Measurements from ENCODE around the gene SLC5A11.
A peak's percentile ranks its signal among the peaks of the same experiment; 100 is the strongest.
"Not testable (repeated sequence)": the region's sequence is repeated elsewhere in the genome, so short reads cannot be mapped to it uniquely, and the experiment has no call there.

The SLC5A11 gene, protein sequence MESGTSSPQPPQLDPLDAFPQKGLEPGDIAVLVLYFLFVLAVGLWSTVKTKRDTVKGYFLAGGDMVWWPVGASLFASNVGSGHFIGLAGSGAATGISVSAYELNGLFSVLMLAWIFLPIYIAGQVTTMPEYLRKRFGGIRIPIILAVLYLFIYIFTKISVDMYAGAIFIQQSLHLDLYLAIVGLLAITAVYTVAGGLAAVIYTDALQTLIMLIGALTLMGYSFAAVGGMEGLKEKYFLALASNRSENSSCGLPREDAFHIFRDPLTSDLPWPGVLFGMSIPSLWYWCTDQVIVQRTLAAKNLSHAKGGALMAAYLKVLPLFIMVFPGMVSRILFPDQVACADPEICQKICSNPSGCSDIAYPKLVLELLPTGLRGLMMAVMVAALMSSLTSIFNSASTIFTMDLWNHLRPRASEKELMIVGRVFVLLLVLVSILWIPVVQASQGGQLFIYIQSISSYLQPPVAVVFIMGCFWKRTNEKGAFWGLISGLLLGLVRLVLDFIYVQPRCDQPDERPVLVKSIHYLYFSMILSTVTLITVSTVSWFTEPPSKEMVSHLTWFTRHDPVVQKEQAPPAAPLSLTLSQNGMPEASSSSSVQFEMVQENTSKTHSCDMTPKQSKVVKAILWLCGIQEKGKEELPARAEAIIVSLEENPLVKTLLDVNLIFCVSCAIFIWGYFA

DNA sequence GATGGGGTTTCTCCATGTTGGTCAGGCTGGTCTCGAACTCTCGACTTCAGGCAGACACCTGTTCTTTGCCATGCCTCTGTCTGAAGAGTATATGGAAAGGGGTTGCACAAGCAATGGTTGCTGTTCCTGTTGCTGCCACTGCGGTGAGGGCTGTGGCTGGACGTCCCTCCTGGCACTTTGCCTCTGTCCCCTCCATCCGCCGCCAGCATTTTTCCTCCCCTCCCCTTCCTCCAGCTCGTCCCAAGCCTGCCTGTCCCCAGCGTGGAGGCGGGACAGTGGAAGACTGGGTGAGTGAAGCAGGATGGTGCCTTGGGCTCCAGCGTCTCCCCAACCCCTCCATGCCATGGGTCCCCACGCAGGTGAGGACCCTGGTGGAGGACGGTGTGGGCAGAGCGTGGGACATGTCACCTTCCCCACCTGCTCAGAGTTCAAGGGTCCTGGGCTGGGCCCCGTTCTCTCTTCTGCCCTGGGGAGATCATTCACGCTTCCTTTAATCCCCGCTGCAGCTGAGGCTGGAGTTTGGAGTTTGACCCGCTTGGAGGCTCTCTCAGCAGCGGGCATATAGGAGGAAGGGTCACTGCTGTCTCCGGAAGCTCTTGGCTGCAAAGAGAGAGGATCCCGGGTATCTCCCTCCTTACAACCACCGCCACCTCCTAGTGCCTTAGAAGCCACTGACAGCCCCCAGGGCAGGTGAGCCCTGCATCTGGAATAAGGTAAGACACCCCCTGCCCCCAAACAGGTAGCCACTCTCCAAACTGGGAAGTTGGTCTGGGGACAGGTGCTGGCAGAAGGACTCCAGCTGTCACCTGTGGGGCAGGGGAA, at the start of gene SLC5A11:
TSS of gene SLC5A11 (plus strand) at position 238 of the 822 bp plus-strand sequence. CDS start 12,681 bp downstream, outside the sequence.
- DNase-seq (ENCODE audit: low spot score) = no peak

DNA sequence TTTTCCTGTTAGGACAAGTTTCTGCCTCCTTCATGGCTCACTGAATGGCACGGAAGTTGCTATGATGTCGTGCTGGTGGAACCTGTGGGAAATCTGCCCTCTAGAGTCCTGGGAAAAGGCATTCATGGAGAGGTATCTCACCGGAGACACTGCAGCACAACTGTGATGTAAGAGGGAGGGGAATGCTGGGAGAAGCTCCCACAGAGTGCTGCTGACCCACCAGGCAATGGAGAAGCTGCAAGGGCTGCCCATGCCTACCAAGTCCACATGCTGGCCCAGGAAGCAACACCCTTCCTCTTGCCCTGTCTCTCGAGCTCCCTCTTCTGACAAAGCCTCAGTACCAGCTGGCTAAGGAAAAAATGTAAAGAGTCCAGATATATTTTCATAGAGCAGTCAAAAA, 45.2 kb upstream of the SLC5A11 start:
- DNase-seq (ENCODE audit: low spot score) = peak; percentile 4

DNA sequence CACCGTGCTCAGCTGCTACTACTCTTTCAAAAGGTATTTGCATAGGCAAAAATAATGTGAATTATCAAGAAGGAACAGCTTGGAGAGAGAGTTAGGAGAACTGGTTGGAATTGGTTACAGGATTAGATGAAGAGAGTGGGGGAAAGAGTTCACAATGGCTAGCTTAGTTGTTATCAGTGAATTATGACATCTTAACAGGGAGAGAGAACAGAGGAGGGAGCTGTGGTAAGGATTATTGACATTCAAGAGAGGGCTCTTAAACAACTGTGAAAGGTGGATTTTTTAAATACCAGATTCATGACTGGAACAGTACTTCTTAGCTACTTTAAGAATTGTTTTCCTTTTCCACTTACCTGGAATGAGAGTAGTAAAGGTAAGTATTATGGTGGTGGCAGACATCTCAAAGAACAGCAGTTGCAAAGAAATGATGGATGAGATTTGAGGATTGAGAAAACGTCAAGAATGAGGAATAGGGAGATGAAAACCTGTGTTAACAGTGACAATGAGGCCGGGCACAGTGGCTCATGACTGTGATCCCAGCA, 43.9 kb upstream of the SLC5A11 start:
- DNase-seq (ENCODE audit: low spot score) = no peak

DNA sequence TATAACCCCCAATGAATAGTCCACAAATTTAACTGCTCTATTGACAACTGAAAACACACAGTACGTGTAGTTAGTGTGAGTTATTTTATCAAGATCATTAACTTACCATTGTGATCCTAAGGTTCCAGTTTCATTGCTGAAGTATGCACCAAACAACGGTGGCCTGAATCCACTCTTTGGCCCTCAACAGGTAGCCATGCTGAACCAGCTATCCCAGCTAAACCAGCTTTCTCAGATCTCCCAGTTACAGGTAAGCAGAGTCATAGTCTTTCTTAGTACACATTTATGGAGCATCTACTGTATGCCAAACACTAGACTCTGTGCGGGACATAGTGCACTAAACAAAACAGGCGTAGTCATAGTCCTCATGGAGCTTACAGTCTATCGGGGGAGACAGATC, 40.3 kb upstream of the SLC5A11 start:
- DNase-seq (ENCODE audit: low spot score) = no peak

DNA sequence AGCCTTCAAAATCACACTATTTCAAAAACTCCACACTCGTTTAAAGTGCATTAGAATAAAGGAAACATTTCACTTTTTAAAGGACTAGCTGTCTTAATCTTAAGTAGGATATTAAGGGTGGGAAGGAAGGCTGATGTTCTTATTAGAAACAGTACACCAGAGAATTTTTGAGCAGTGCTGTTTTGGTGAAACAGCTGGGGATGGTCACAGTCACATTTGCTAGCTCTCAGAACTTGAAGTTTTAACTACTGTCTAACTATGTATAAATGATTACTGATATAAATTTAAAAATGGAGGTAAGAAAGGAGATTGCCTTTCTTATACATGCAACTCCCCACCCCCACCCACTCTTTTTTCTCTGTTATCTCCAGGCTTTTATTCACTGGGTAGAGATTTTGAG, 38.5 kb upstream of the SLC5A11 start:
- DNase-seq (ENCODE audit: low spot score) = no peak

DNA sequence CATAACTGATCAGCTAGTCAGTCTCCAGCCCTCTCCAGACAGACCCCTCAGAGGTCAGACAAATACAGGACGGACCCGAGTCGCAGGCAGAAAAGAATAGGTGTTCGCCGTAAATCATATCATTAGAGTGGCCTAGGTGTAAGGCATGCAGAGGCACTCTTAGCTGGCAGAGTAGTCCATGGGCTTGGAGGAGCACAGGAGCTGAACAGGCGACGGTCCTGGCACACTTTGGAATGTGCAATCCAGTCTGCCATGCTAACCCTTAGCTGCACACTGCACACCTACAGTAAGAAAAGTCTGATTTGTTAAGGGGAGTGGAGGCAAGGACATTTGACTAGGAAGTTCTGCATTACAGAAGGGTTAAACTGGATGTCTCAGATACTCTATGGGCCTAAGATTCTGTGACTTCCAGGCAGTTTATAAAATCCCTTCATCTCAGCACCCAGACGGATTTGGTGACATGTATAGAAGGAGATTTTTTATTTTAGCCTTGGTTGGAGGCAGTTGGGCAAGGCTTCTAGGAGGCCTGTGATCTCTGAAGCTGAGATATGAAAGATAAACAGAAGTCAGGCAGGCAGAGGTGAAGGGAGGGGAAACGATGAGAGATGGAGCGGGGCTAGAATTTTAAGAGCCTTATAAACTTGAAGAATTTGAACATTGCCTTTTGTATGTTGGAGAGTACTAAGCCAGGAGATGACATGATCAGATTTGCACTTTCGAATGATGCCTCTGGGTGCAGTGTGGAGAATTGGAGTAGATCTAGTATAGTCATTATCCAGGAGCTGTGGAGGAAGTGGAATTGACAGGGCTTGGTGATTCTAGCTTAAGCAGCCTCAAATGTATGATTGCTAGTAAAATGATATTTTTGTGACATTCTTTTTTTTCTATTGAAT, 34.6 kb upstream of the SLC5A11 start:
- no peak for DNase-seq (ENCODE audit: low spot score)

DNA sequence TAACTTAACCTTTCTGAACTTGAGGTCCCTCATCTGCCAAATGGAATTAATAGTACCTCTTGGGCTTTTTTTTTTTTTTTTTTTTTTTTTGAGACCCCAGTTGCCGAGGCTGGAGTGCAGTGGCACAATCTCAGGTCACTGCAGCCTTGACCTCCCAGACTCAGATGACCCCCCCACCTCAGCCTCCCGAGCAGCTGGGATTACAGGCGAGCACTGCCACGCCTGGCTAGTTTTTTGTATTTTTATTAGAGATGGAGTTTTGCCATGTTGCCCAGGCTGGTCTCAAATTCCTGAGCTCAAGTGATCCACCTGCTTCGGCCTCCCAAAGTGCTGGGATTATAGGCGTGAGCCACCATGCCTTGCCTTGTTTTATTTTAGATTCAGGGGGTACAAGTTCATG, 33.0 kb upstream of the SLC5A11 start:
- not testable (repeated sequence) for DNase-seq (ENCODE audit: low spot score)

DNA sequence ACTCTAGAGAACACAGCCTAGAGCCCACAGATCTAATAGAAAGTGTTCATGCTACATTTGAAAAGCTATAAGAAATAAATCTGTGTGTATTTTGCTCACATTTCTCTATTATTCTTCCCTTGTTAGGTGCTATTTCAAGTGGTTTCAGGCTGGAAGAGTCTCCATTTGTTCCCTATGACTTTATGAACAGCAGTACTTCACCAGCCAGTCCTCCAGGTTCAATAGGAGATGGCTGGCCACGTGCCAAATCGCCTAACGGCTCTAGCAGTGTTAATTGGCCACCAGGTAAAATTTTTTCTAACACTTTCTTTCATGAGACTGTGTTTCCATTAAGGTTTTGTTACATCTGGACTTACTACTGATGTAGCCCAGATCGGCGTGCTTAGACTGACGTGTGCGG, 30.7 kb upstream of the SLC5A11 start:
- DNase-seq (ENCODE audit: low spot score) = no peak

DNA sequence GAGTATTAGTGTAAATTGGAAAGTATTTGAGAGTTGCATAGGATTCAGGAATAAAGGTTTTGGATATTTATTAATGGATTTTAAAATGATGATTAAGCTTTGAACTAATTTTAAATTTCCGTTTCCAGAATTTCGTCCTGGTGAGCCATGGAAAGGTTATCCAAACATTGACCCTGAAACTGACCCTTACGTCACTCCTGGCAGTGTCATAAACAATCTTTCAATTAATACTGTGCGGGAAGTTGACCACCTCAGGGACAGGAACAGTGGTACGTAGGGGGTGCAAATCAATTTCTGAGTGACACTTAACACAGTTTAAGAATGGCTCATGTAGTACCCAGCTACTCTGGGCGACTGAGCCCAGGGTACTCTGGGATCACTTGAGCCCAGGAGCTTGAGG, 29.1 kb upstream of the SLC5A11 start:
- no peak for DNase-seq (ENCODE audit: low spot score)

DNA sequence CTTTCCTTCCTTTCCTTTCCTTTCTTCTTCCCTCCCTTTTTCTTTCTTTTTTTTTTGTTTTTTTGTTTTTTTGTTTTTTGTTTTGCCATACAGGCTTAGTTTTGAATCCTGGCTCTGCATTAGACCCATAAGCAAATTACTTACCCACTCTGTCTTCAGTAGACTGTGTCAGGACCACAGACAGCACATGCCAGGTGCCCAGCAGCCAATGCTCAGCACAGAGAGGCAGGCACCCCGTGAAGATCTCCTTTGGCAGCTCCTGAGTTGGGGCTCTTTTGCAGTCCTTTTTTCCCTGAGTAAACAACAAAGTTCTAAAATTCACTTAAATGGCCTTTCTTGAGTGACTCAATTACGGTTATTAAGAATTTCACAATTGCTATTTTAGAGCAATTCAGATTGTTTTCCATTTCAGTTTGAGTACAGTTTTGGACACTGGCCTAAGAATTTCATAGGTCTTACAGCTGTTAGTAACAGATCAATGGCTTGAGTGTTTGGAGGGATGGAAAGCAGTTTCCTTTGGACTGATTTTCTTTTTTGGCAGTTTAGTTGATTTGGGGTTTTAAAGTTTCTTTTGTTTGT, 26.2 kb upstream of the SLC5A11 start:
- no peak for DNase-seq (ENCODE audit: low spot score)

DNA sequence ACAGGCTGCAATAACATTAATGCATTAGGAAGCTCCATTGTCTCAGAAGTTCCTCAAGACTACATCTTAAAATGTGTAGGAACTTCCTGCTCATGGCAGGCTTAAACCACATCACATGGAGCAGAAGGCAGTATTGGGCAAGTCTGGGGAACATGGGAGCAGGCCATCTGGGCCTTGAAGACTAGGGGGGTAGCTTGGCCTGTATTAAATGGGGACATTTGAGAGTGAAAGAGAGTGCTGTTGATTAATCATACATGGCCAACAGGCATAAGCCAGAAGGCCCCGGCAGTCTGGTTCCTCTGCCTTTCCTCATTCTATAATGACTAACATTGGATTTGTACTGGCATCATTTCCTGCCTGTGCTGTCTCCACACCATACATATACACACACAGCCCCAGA, 25.2 kb upstream of the SLC5A11 start:
- no peak for DNase-seq (ENCODE audit: low spot score)

DNA sequence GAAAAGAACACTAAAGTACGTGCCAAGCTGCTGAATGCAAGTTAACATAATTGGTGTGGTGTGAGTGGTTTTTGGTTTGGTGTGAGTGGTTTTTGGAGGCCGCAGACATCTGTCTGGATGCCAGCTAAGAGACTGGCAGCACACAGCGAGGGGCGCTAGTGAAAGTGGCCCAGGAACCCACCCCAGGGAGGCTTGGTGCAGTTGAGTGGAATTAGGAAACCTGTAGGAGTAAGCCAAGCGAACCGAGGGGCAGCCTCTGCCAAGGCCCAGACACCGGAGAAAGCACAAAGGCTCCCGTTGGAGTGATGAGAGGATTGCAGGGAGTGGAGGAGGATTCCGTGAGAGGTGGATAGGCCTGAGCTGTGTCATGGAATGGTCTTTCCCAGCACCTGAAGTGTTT, 24.6 kb upstream of the SLC5A11 start:
- no peak for DNase-seq (ENCODE audit: low spot score)

DNA sequence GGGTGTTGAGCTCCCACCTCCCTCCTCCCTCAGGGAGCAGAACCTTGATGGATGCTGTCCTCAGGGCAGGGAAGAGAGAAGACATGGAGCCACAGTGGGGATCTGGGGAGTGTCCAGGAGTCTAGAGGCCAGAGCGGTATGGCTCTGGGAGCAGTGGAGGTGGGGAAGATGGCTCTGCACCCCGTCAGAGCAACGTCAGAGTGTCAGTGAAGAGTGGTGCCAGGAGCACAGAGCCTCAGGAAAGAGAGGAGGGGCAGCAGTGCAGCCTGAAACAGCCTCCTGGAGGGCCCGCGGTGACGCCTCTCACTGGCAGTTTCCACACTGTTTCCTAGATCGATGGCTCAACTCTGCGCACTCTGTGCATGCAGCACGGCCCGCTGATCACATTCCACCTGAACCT, 23.2 kb upstream of the SLC5A11 start:
- DNase-seq (ENCODE audit: low spot score) = no peak

DNA sequence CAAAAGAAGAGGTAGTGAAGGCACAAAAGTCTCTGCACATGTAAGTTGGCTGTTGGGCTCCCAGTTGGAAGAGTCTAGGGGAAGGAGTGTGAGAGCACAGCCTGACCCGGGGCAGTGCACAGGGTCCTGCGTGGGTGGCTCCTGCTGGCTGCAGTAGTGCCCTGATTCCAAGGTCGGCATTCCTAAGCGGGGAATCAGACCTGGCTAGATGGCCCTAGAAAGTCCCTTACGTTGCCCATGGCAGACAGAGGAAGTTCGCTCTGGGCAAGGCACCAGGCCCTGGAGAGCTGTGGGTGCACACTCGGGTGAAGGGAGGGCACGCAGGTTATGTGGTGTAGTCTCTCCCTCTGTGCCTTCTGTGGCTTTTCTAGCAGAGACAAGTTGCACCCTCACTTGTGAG, 22.8 kb upstream of the SLC5A11 start:
- no peak for DNase-seq (ENCODE audit: low spot score)

DNA sequence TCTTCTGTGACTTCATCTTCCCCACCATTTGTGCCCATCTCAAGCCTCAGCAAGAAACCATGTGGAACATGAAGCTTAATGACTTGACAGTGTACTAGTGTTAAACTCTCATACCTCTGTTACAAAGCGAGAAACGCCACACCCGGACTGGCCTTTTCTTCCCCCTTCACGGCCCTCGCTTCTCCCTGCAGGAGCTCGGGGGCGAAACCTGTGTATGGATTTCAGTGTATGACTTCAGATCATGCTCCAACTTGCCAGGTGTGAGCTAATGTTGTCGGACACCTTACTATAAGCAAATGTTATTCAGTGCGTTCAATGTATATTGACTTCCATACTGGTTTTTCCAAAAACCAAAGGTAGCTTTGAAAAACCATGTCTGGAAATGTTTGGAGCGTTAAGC, 20.1 kb upstream of the SLC5A11 start:
- no peak for DNase-seq (ENCODE audit: low spot score)

DNA sequence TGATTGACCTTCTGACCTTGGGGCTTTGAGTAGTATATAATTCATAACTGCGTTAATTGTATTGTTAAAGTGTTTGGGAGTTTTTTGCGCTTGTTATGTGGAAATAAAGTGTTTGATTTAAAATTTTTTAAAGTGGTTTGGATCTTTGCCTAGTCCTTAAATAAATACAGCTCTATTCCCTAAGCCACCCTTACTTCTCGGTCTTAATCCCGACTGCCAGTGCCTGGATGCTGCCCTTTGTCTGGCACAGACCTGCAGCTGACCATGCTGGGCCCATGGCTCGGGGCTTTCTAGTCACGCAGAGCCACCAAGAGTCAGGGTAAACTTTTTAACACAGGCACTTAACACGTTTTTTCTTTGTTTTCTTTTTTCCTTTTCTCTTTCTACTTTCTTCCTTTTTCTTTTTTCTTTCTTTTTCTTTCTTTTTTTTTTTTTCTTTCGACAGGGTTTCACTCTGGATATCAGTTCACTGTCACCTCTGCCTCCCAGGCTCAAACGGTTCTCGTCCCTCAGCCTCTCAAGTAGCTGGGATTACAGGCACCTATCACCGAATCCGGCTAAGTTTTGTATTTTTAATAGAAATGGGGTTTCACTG, 19.6 kb upstream of the SLC5A11 start:
- no peak for DNase-seq (ENCODE audit: low spot score)

DNA sequence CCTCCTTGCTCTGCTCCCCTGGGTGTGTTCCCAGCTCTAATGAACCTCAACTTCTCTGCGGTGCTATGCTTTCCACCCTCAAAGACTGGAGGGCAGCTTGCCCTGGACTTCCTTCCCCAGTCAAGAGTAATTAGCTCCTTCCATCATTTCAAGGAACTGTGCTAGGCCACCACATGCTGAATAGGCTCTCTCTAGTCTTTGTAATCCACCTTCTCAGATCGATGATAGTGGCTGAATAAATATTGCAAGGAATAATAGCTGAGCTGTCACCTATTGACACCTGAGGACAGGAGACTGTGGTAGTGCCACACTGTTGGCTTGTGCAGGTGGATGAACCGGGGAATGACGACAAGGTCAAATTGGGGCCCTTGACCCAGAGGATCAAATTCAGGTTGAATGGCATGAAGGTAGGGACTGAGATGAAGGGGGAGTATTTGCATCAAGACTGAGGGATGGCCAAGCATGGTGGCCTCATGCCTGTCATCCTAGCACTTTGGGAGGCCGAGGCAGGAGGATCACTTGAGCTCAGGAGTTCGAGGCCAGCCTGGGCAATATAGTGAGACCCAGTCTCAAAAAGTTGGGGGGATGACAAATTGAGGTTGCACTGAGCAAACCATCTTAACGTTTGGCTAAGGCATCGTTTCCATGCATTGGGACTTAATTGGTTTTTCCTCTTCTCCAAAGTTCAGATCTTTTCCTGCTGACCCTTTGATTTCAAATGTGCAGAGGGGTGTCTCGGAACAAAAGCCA, 18.8 kb upstream of the SLC5A11 start:
- no peak for DNase-seq (ENCODE audit: low spot score)

DNA sequence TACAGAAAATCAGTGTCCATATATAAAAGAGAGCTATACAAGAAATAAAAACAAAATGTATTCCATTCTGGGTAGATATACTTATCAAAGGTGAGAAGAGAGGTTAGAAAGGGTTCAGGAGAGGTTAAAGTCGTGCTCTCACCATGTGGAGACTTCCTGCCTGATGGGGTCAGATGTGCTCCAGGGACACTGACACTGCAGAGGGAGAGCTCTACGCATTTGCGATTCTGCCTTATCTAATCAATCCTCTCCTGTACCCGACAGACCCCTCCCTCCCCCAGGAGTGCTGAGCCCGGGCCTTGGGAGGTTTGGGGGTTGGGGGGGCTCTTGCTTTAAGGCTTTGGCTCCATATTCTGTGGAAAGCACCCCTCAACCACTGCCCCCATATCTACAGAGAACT, 16.6 kb upstream of the SLC5A11 start:
- DNase-seq (ENCODE audit: low spot score) = no peak

DNA sequence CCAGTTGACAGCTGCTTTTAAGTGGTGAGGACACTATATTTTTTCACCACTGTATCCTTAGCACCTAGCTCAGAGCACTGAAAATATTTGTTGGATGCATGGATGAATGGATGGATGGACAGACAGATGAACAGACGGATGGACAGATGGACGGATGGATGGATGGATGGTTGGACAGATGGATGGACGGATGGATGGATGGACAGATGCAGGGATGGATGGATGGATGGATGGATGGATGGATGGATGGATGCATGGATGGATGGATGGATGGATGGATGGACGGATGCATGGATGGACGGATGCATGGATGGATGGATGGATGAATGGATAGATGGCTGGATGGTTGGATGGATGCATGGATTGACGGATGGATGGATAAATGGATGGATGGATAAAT, 12.4 kb upstream of the SLC5A11 start:
- DNase-seq (ENCODE audit: low spot score) = no peak

Data from SW480 (cell line).